ENCODE results near the gene RAD51B.

The RAD51B gene

DNA sequence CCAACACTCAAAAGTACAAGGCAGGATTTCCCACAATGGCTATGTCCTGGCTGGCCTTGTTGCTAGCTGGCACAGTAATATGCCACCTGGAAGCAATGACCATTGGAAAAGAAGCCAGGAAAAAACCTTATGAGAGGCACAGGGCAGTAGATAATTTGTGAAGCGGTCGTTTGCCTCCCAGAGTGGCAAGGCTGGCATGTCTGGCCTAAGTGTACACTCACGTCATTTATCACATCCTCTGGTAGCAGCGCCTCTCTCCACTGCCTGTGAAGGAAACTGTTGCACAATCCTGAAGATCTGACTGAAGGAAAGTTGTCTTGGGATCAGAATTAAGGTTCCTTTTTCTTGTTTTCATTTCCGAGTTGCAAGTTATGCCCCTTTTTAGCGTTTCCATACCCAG is 564.8 kb downstream of the RAD51B start:
- peak; percentile 33 for FAIRE-seq
- DNase-seq (ENCODE audit: insufficient read length) = no peak
- TF ChIP-seq POLR2AphosphoS5 (IDR thresholded peaks at IDR 0.05; ENCODE audit: low read depth, low read length) (no peak), TAF1 (IDR thresholded peaks at IDR 0.05; ENCODE audit: borderline replicate concordance, low read depth, low read length) (no peak), POLR2A (IDR thresholded peaks at IDR 0.05; ENCODE audit: low read depth, low read length) (no peak)

DNA sequence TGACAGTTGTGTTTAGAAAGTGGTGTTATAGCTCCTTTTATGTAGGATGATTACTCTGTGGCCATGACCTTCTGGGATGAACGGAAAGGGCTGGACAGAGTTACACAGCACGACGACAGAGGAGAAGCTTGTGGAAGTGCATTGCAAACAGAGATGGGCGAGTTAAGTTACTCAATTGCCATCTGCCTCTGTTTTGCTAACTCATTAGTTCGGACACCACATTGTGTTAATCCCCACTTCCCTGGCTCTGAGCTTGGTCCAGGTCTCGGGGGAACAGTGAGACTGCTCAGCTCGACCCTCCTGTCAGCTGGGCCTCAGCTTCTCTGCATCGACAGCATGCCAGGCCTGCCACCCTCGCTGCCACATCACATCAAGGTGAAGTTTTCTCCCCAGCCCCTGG is 565.3 kb downstream of the RAD51B start:
- TF ChIP-seq POLR2A (IDR thresholded peaks at IDR 0.05; ENCODE audit: low read depth, low read length) (no peak), POLR2AphosphoS5 (IDR thresholded peaks at IDR 0.05; ENCODE audit: low read depth, low read length) (no peak), TAF1 (IDR thresholded peaks at IDR 0.05; ENCODE audit: borderline replicate concordance, low read depth, low read length) (no peak)
- FAIRE-seq (no peak), DNase-seq (ENCODE audit: insufficient read length) (no peak)

DNA sequence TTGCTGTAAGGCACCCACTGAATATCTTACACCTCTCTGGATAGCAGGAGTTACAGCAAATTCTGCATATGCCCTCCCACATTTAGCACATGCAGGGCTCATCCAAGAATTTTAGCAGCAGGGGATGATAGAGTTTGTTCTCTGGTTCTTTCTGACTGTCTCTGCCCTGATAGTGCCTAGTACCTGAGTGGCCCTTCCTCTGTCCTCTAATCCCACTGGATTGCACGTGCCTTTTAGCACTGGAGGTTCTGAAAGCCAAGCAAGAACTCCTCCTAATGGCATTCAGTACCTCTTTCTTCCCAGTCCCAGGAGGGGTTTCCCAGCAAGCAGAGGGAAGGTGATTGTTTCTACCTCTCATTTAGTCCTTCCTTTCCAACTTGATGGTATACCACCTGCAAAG is 566.9 kb downstream of the RAD51B start:
- no peak for DNase-seq (ENCODE audit: insufficient read length)
- no peak for TF ChIP-seq TAF1 (IDR thresholded peaks at IDR 0.05; ENCODE audit: borderline replicate concordance, low read depth, low read length)
- TF ChIP-seq POLR2AphosphoS5 (IDR thresholded peaks at IDR 0.05; ENCODE audit: low read depth, low read length) = no peak
- no peak for TF ChIP-seq POLR2A (IDR thresholded peaks at IDR 0.05; ENCODE audit: low read depth, low read length)
- FAIRE-seq = no peak

DNA sequence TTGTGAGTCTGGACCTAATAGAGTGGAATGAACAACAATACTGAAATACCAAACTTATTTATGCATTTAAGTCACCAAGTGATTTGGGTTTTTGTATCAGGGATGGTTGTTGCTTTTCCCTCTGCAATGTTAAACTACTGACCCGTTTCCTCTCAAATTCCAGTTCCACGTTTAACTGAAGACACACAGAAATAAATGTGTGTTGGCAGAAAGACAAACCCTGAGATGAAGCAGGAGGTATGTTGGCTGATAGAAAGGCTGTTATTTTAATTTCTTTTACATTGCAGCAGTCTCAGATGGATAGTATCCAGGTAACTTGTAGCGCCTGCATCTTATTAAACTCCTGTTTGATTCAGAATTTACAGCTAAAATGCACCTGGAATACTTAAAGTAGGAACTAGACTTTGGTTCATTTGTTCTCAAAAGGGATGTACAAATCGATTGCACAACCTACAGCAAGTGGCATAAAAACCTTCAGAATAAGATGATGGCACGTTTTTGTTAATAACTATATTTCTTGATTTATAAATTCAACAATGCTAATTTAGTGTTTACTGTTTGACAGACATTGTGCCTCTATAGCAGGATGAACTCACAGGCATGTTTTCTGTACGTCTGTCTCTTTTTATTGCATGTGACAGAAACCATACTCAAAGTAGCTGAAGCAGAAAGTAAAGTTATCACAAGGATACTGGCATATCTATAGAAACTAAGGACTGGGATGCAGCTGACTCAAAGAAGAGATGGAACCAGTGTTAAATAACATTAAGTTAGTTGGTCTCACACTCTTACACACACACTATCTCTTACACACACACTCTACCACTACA is 567.6 kb downstream of the RAD51B start:
- FAIRE-seq = peak; percentile 38
- TF ChIP-seq POLR2A (IDR thresholded peaks at IDR 0.05; ENCODE audit: low read depth, low read length) (no peak), POLR2AphosphoS5 (IDR thresholded peaks at IDR 0.05; ENCODE audit: low read depth, low read length) (no peak), TAF1 (IDR thresholded peaks at IDR 0.05; ENCODE audit: borderline replicate concordance, low read depth, low read length) (no peak)

DNA sequence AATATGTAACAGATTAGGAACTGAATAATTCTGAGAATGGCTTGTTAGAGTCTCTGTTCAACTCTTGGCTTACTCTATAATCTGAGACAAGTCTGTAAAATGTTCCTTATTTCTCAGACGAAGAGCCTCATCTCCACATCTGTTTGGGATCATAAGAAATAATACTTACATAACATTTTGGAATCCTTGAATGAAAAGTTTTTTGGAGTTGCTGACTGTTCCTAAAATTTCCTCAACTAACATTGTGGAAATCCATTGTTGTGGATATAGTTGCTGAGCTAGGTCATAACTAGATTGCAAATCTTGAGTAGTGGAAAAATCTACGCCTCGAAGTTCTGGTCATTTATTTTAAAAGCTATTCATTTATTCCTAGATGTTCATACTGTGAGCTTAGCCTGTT is 570.4 kb downstream of the RAD51B start:
- TF ChIP-seq POLR2A (IDR thresholded peaks at IDR 0.05; ENCODE audit: low read depth, low read length) (no peak), POLR2AphosphoS5 (IDR thresholded peaks at IDR 0.05; ENCODE audit: low read depth, low read length) (no peak), TAF1 (IDR thresholded peaks at IDR 0.05; ENCODE audit: borderline replicate concordance, low read depth, low read length) (no peak)
- no peak for FAIRE-seq
- no peak for DNase-seq (ENCODE audit: insufficient read length)

More for the DNA sequence above, 567.6 kb downstream of the RAD51B start:
- DNase-seq (ENCODE audit: insufficient read length) = no peak

DNA sequence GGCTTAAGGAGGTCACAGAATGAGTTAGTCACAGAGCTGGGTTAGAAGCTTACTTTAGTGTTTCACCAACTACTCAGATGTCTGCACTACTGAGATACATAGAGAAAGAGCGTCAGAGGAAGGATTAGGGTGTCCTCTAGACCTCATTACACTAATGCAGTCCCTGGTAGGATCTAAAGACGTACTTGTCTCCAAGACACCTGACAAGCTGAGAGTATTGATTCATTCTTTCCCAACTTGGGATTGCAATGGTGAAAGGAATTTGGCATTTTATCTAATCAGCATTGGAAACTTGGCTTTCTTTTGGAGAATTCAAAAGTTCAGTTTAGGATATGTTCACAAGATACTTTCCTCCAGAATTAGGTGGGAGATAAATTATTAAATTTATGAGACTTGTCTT is 571.2 kb downstream of the RAD51B start:
- FAIRE-seq (no peak), DNase-seq (ENCODE audit: insufficient read length) (no peak)
- TF ChIP-seq TAF1 (IDR thresholded peaks at IDR 0.05; ENCODE audit: borderline replicate concordance, low read depth, low read length) (no peak), POLR2AphosphoS5 (IDR thresholded peaks at IDR 0.05; ENCODE audit: low read depth, low read length) (no peak), POLR2A (IDR thresholded peaks at IDR 0.05; ENCODE audit: low read depth, low read length) (no peak)

DNA sequence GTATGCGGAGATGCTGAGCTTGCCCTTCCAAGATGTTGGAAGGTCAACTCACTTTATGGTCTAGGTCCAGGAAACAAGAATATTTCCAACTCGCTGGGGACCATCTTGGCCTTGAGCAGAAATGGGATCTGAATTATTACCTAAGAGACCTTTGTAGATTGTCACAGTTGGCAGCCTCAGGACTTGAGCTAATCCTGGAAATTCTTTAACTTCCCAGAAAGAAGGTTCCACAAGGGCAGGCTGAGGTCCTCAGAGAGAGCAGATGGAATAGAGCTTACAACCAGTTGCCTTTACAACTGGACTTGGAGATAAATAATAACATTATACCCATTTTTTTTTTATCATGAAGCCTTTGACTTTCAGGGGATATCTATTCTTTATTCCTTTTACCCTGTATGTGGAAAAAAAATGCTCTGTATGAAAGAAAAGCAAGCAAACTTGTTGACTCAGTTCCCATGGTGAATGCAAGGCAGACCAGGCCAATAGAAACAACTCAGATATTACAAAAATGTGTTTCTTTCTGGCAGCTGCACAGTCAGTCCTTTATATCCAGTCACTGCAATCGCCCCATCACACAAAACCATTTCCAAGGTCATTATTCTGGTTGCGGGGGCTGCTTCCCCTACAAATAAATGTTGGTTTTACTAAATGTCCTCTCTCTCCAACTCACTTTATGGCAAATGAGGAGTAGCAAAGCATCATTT is 571.9 kb downstream of the RAD51B start:
- DNase-seq (ENCODE audit: insufficient read length) (no peak), FAIRE-seq (peak; percentile 30)
- TF ChIP-seq POLR2AphosphoS5 (IDR thresholded peaks at IDR 0.05; ENCODE audit: low read depth, low read length) = no peak
- TF ChIP-seq TAF1 (IDR thresholded peaks at IDR 0.05; ENCODE audit: borderline replicate concordance, low read depth, low read length) = no peak
- no peak for TF ChIP-seq POLR2A (IDR thresholded peaks at IDR 0.05; ENCODE audit: low read depth, low read length)

DNA sequence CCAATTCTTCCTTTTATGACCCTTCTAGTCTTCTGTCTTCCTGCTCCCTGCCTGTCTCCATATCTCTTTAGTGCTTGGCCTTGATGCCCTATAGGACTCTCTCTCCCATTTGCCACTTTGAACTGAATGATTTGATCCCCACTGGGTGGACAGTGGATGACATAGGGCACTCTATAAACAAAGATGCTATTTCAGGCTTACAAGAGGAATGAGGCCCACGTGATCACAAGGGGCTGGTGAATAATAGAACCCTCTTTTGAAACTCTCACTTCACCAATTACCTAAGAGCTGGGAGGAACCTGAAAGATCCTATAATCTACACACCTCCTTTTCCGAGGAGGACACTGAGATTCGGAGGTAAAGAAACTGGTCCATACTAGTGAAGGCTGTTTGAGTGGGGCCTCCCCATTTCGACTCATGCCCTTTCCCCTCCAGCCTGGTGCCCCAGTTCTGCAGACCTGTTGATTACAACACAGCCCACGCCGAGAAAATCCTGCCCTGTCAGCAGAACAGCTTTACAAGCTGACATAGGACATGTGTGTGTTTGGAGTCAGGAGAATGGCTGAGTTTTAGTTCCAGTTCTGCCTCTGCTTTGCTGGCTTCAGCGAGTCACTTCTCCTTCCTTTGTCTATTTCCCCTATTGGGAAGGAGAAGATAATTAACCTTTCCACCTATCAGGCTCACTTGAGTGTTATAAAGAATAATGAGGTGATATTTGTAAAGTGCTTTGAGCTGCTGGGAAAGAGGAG is 573.0 kb downstream of the RAD51B start:
- TF ChIP-seq TAF1 (IDR thresholded peaks at IDR 0.05; ENCODE audit: borderline replicate concordance, low read depth, low read length) (no peak), POLR2AphosphoS5 (IDR thresholded peaks at IDR 0.05; ENCODE audit: low read depth, low read length) (no peak), POLR2A (IDR thresholded peaks at IDR 0.05; ENCODE audit: low read depth, low read length) (no peak)
- peak; percentile 14 for FAIRE-seq
- no peak for DNase-seq (ENCODE audit: insufficient read length)

DNA sequence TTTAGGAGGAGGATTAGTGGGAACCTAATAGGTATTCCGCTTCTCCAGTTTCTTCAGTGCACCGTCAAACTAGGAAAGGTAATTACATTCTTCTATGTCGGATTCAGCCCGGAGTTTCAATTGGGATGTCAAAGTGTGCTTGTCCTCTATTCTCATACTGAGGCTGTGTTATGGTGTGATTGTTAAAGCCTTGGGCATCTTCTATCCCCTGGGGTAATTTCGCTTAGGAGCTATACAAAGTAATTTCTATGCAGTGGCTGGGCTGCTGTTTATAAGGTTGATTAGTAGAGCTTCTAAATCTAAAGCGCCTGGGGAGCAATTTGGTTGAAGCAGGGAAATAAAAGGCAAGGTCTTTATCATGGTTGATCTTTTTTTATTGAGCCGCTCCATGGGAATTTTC is 573.7 kb downstream of the RAD51B start:
- DNase-seq (ENCODE audit: insufficient read length) (no peak), FAIRE-seq (no peak)
- TF ChIP-seq TAF1 (IDR thresholded peaks at IDR 0.05; ENCODE audit: borderline replicate concordance, low read depth, low read length) (no peak), POLR2A (IDR thresholded peaks at IDR 0.05; ENCODE audit: low read depth, low read length) (no peak), POLR2AphosphoS5 (IDR thresholded peaks at IDR 0.05; ENCODE audit: low read depth, low read length) (no peak)

DNA sequence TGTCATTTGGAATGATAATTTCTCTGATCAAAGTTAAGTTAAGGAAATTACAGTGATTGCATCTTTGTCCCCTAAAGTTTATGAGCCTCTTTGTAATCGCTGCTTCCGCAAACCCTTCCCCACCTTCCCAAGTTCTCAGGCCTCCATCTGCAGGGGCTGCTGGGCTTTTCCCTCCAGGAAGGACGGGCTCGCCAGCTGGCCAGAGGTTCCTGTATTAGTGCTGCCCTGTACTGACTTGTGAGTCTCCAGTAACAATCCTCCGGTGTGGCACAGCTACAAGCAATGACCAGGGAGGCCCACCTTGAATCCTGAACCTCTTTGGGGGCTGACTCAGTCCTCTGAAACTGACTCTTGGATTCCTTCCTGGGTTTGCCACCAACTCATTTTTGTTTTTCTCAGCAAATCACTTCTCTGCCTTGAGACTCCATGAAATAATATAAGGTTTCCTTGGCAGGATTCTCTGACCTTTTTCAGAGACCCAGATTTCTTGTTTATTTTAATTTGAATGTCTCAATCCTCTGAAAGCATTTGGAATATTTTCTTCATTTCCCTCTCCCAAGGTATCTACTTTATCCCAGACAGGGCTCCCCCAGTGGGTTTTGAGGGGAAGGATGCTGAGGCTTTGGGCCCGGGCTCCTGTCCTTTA is 574.7 kb downstream of the RAD51B start:
- DNase-seq (ENCODE audit: insufficient read length) (no peak), FAIRE-seq (no peak)
- TF ChIP-seq TAF1 (IDR thresholded peaks at IDR 0.05; ENCODE audit: borderline replicate concordance, low read depth, low read length) = no peak
- TF ChIP-seq POLR2AphosphoS5 (IDR thresholded peaks at IDR 0.05; ENCODE audit: low read depth, low read length) = no peak
- no peak for TF ChIP-seq POLR2A (IDR thresholded peaks at IDR 0.05; ENCODE audit: low read depth, low read length)

DNA sequence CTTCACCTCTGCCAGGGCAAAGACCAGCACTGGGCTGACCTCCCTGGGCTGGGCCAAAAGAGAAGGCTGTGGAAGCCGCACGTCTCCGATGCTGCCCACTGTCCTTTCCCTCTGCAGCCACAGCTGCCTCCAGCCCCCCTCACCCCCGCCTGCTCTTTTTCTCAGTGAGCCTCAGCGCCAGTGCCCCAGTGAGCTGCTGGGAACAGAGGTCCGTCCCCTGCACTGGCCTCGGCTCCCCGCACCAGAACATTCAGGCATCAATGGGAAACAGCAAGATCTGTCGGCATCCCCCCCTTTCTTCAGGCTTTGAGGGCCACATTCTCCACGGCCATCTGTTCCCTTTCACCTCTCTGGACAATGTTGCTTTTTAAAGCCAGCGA is 575.2 kb downstream of the RAD51B start:
- DNase-seq (ENCODE audit: insufficient read length) = no peak
- no peak for TF ChIP-seq TAF1 (IDR thresholded peaks at IDR 0.05; ENCODE audit: borderline replicate concordance, low read depth, low read length)
- no peak for TF ChIP-seq POLR2AphosphoS5 (IDR thresholded peaks at IDR 0.05; ENCODE audit: low read depth, low read length)
- no peak for TF ChIP-seq POLR2A (IDR thresholded peaks at IDR 0.05; ENCODE audit: low read depth, low read length)
- no peak for FAIRE-seq

All from GM12892 (cell line).